HCEC 1CT (cell line): ENCODE results near the gene KCNIP1.
"Not testable (repeated sequence)": the region's sequence is repeated elsewhere in the genome, so short reads cannot be mapped to it uniquely, and the experiment has no call there.

ENCODE experiments used
- DNase-seq: peaks from one replicate; pipeline ENCODE4 v3.0.0-alpha.2; 2017

Gene KCNIP1

GRCh38 chr5:170538696-170539586, 35.1 kb downstream of the KCNIP1 start:
- no peak for DNase-seq

- no peak for DNase-seq
These were observed 36.5 kb downstream of the KCNIP1 start for GRCh38 chr5:170540271-170540670.

GRCh38 chr5:170541146-170541769, 37.4 kb downstream of the KCNIP1 start:
- no peak for DNase-seq

- no peak for DNase-seq
These were observed 39.0 kb downstream of the KCNIP1 start for GRCh38 chr5:170542691-170543293.

- DNase-seq = no peak
These were observed 41.5 kb downstream of the KCNIP1 start for GRCh38 chr5:170545313-170545712.

- no peak for DNase-seq
These were observed 42.0 kb downstream of the KCNIP1 start for GRCh38 chr5:170545811-170546210.

- DNase-seq = no peak
These were observed 42.5 kb downstream of the KCNIP1 start for GRCh38 chr5:170546282-170546681.

- DNase-seq = not testable (repeated sequence)
These were observed 46.6 kb downstream of the KCNIP1 start for GRCh38 chr5:170550382-170550781.

GRCh38 chr5:170551076-170551475, 47.3 kb downstream of the KCNIP1 start:
- DNase-seq = no peak

GRCh38 chr5:170551622-170552021, 47.8 kb downstream of the KCNIP1 start:
- DNase-seq = no peak

GRCh38 chr5:170552621-170553115, 48.8 kb downstream of the KCNIP1 start:
- no peak for DNase-seq

GRCh38 chr5:170553218-170553617, 49.4 kb downstream of the KCNIP1 start:
- no peak for DNase-seq

GRCh38 chr5:170554521-170555267, 50.9 kb downstream of the KCNIP1 start:
- no peak for DNase-seq

GRCh38 chr5:170557314-170557713, 53.5 kb downstream of the KCNIP1 start:
- DNase-seq = no peak

GRCh38 chr5:170559296-170559695, 55.5 kb downstream of the KCNIP1 start:
- DNase-seq = no peak

- no peak for DNase-seq
These were observed 57.1 kb downstream of the KCNIP1 start for GRCh38 chr5:170560938-170561337.

- DNase-seq = no peak
These were observed 58.5 kb downstream of the KCNIP1 start for GRCh38 chr5:170562166-170562874.

- no peak for DNase-seq
These were observed 59.0 kb downstream of the KCNIP1 start for GRCh38 chr5:170562875-170563228.

GRCh38 chr5:170563824-170564567, 60.2 kb downstream of the KCNIP1 start:
- DNase-seq = no peak

GRCh38 chr5:170565072-170565471, 61.3 kb downstream of the KCNIP1 start:
- no peak for DNase-seq

GRCh38 chr5:170569101-170569500, 65.3 kb downstream of the KCNIP1 start:
- DNase-seq = no peak

- no peak for DNase-seq
These were observed 66.7 kb downstream of the KCNIP1 start for GRCh38 chr5:170570476-170570875.
